GM12878 (cell line): ENCODE measurements around the gene HNRNPLL. TPM values are rescaled to one million over a fixed set of nuclear protein-coding genes. Genes with fewer than 3 reads are reported as not detected.
"Not testable (repeated sequence)": the region's sequence is repeated elsewhere in the genome, so short reads cannot be mapped to it uniquely, and the experiment has no call there.

Source experiments
- ATAC-seq: fragments of 200-7000 bp; cut with Tn5 transposase; 3 replicates; pipeline ENCODE4 v1.9.1; 2020; ENCODE audit warnings: mild to moderate bottlenecking, moderate library complexity
- BruUV-seq: library from RNA; stranded (reverse); fragments of 400-500 nt; replicated peaks from 2 replicates; lab custom pipeline; 2021; lab: Mats Ljungman, UMichigan
- CTCF ChIA-PET: fragments of 300-600 bp; sonication (Branson Sonifier 250); formaldehyde crosslinking; extraction: SDS; loops from one replicate; lab custom pipeline; 2021; ENCODE audit warnings: inconsistent platforms; lab: Yijun Ruan, JAX
- POLR2A ChIA-PET: fragments of 350-600 bp; formaldehyde crosslinking; extraction: SDS; loops from one replicate; lab custom pipeline; 2021; ENCODE audit warnings: inconsistent platforms; lab: Charles Lee
- RAD21 ChIA-PET: fragments of 300-600 bp; sonication (Branson Sonifier 250); formaldehyde crosslinking; loops from one replicate; lab custom pipeline; 2023; ENCODE audit warnings: antibody characterized with exemption; ENCODE audit not compliant: unreplicated experiment; lab: Charles Lee
- SMC1A ChIA-PET: fragments of 300-600 bp; sonication (Branson Sonifier 250); formaldehyde crosslinking; loops from one replicate; lab custom pipeline; 2023; ENCODE audit not compliant: unreplicated experiment, uncharacterized antibody; lab: Charles Lee
- DNase-seq: peaks from one replicate; pipeline ENCODE4 v3.0.0-alpha.2; 2011; ENCODE audit warnings: low read depth, low spot score
- FAIRE-seq: peaks from 3 replicates; lab custom pipeline; 2011; peaks lifted over from hg19 to GRCh38; lab: Jason Lieb, UNC
- H2AFZ ChIP-seq: 2 replicates; pipeline ENCODE4 v1.6.0; 2011; ENCODE audit warnings: low read depth, low read length, control low read depth; ENCODE audit not compliant: control insufficient read depth
- H3K27ac ChIP-seq: 2 replicates; pipeline ENCODE4 v1.5.1; 2011; ENCODE audit warnings: control low read depth; ENCODE audit not compliant: control insufficient read depth, insufficient read depth
- H3K27me3 ChIP-seq, 2 experiments: replicated peaks in 1 of 2; 2 replicates each; pipeline versions ENCODE4 v1.6.0 to v1.6.1; 2011; ENCODE audit warnings: low read length in 1 of 2; ENCODE audit not compliant: control insufficient read depth in 2 of 2, insufficient read depth in 2 of 2
- H3K36me3 ChIP-seq, 2 experiments: 2 replicates each; pipeline ENCODE4 v1.5.1; 2011; ENCODE audit warnings: low read length in 1 of 2; ENCODE audit not compliant: control insufficient read depth in 2 of 2, insufficient read depth in 2 of 2
- H3K4me1 ChIP-seq: 2 replicates; pipeline ENCODE4 v1.6.1; 2011; ENCODE audit warnings: mild to moderate bottlenecking, low read length, moderate library complexity, mixed read lengths; ENCODE audit not compliant: control insufficient read depth, insufficient read depth
- H3K4me2 ChIP-seq: 2 replicates; pipeline ENCODE4 v1.6.0; 2011; ENCODE audit warnings: control low read depth; ENCODE audit not compliant: control insufficient read depth, insufficient read depth
- H3K4me3 ChIP-seq: fragments of 200-600 bp; sonication (generic); 2 replicates; pipeline ENCODE4 v1.5.1; 2016
- H3K79me2 ChIP-seq: 2 replicates; pipeline ENCODE4 v1.6.0; 2011; ENCODE audit warnings: low read length; ENCODE audit not compliant: control insufficient read depth, insufficient read depth
- H3K9ac ChIP-seq: 2 replicates; pipeline ENCODE4 v1.8.0; 2011; ENCODE audit warnings: low read length, control low read depth, mixed read lengths; ENCODE audit not compliant: control insufficient read depth, insufficient read depth
- H3K9me3 ChIP-seq: replicated peaks from 3 replicates; pipeline ENCODE4 v1.5.1; 2011; ENCODE audit warnings: mild to moderate bottlenecking, low read length; ENCODE audit not compliant: control insufficient read depth, insufficient read depth
- H4K20me1 ChIP-seq: 2 replicates; pipeline ENCODE4 v1.6.0; 2011; ENCODE audit not compliant: control insufficient read depth, insufficient read depth
- BCL3 ChIP-seq: IDR thresholded peaks from 2 replicates; pipeline ENCODE4 v1.6.1; 2011; ENCODE audit warnings: borderline replicate concordance, low read depth, mild to moderate bottlenecking, moderate library complexity, low read length; ENCODE audit not compliant: insufficient read depth, poor library complexity, severe bottlenecking
- EED ChIP-seq: sonication (generic); IDR thresholded peaks from 2 replicates; pipeline ENCODE4 v1.6.1; 2016; ENCODE audit warnings: antibody characterized with exemption, low read depth
- ELK1 ChIP-seq: IDR thresholded peaks from 2 replicates; pipeline ENCODE4 v1.6.1; 2012; ENCODE audit warnings: low read depth, low read length, improper control_type of control experiment
- KLF5 ChIP-seq: fragments of 450-650 bp; IDR thresholded peaks from 2 replicates; pipeline ENCODE4 v1.6.1; 2014; ENCODE audit warnings: mild to moderate bottlenecking; ENCODE audit not compliant: partially characterized antibody
- MTA3 ChIP-seq: IDR thresholded peaks from 2 replicates; pipeline ENCODE4 v1.6.1; 2012; ENCODE audit warnings: low read length, inconsistent platforms, borderline replicate concordance
- RELA ChIP-seq: fragments of 450-650 bp; IDR thresholded peaks from 2 replicates; pipeline ENCODE4 v1.8.0; 2014; ENCODE audit warnings: borderline replicate concordance; ENCODE audit not compliant: partially characterized antibody
- WGBS: methylation state at CpG from one replicate; pipeline ENCODE4 v1.1.6; 2016; ENCODE audit warnings: low lambda C conversion rate; ENCODE audit not compliant: insufficient replicate concordance, insufficient coverage; ENCODE audit errors: missing lambda C conversion rate; 5-methylcytosine and 5-hydroxymethylcytosine counted together
- in situ Hi-C: fragments of 300-500 bp; cut with MboI; formaldehyde crosslinking; loops from 9 replicates; pipeline ENCODE4 v1.14.3; 2018; ENCODE audit warnings: mixed read lengths
- intact Hi-C: fragments of 100-400 bp; cut with micrococcal nuclease; formaldehyde crosslinking; loops from one replicate; pipeline ENCODE4 v1.14.2; 2022; ENCODE audit not compliant: unreplicated experiment
- polyA plus RNA-seq, 11 experiments: library from polyadenylated mRNA; depleted of rRNA in 4 of 11; unstranded in 6 of 11; stranded (reverse) in 5 of 11; fragments of >200 nt; fragmentation: Nextera tagmentation in 4 of 11; fragmentation: Illumina TruSeq in 1 of 11; extraction: Ambion mirVana in 4 of 11; extraction: Trizol in 1 of 11; gene quantifications; 1 replicate in 1 of 11; 2 replicates in 10 of 11; pipeline versions ENCODE4 v1.2.1 to v1.2.3, GENCODE V29; 2011 to 2016; ENCODE audit warnings: inconsistent platforms in 2 of 11, missing spikeins in 2 of 11, low read depth in 1 of 11
- total RNA-seq, 4 experiments: library from RNA; depleted of rRNA in 3 of 4; stranded (reverse); fragments of >200 nt in 3 of 4; fragmentation: Illumina TruSeq in 1 of 4; extraction: Trizol in 1 of 4; gene quantifications; 2 replicates each; pipeline versions ENCODE4 v1.2.1 to v1.2.3, GENCODE V29; 2013 to 2021

HNRNPLL gene
- total and polyA plus RNA-seq, 10 of the 15 experiments (the other 5 are each of a cell fraction or from before 2014, with no cell fraction given): 0.98 to 27.1 (median 2.9) TPM

- H3K79me2 ChIP-seq, H3K4me2 ChIP-seq, DNase-seq, H3K27ac ChIP-seq, FAIRE-seq, H4K20me1 ChIP-seq, H3K27me3 ChIP-seq, H3K9ac ChIP-seq, H3K36me3 ChIP-seq, H2AFZ ChIP-seq, BruUV-seq, H3K9me3 ChIP-seq, ATAC-seq, POLR2A ChIA-PET, H3K4me3 ChIP-seq: not testable (repeated sequence)
- RAD21 ChIA-PET: interaction anchor here (1.1 to 12.9 kb wide), 3 partner anchors 28 to 115 kb away, joined by 3 to 140 read pairs (median 12); no protein-coding TSS in a partner anchor
- CTCF ChIA-PET: interaction anchor here (3.5 to 12.4 kb wide), 2 partner anchors 27 to 114 kb away, joined by 11 to 177 read pairs; no protein-coding TSS in a partner anchor
- H3K4me1 ChIP-seq: peaks cover 26% of the 10 kb centered on the region
- intact Hi-C loops (loop anchor here (5.0 kb wide), 1 partner anchor 43 kb away; no protein-coding TSS in a partner anchor), in situ Hi-C loops (loop anchor here (5.0 kb wide), 1 partner anchor 113 kb away; no protein-coding TSS in a partner anchor)
- 50% methylated on average over 2 of the region's 2 CpGs for WGBS
- SMC1A ChIA-PET: interaction anchor here (1.2 to 4.4 kb wide), 6 partner anchors 25 to 114 kb away, joined by 3 to 27 read pairs (median 10); partner anchors contain the start of gene GALM
Measured at GRCh38 chr2:38609246-38609645, 6.5 kb upstream of the HNRNPLL start.

GRCh38 chr2:38608755-38609154 is 6.0 kb upstream of the HNRNPLL start:
- no peak for DNase-seq
- peaks cover 29% of the 10 kb centered on the region for H3K4me1 ChIP-seq
- H3K4me3 ChIP-seq: no peak overlapping the region
- TF ChIP-seq BCL3: no peak
- no peak for TF ChIP-seq MTA3
- no peak for TF ChIP-seq KLF5
- no peak for TF ChIP-seq ELK1
- no peak for TF ChIP-seq EED
- no peak for TF ChIP-seq RELA
- TF ChIP-seq, all 136 proteins: peak for 0
- peaks cover 6% of the 10 kb centered on the region; the same call in 2 of the 3 replicates for H3K9me3 ChIP-seq
- ChIA-PET SMC1A (interaction anchor here (0.7 to 6.2 kb wide), 4 partner anchors 22 to 115 kb away, joined by 3 to 108 read pairs (median 16); partner anchors contain the start of gene GALM), POLR2A (no interaction called here), CTCF (interaction anchor here (1.1 to 12.4 kb wide), 3 partner anchors 11 to 114 kb away, joined by 4 to 177 read pairs (median 11); no protein-coding TSS in a partner anchor), RAD21 (interaction anchor here (1.1 to 12.9 kb wide), 2 partner anchors 58 to 115 kb away, joined by 3 to 140 read pairs; no protein-coding TSS in a partner anchor)
- H3K9ac ChIP-seq: no peak overlapping the region
- in situ Hi-C loops: loop anchor here (5.0 kb wide), 1 partner anchor 114 kb away; no protein-coding TSS in a partner anchor
- H4K20me1 ChIP-seq: no peaks in the 10 kb centered on the region
- no peaks in the 10 kb centered on the region for H3K36me3 ChIP-seq
- no peak overlapping the region for H3K27ac ChIP-seq
- H3K4me2 ChIP-seq: no peak overlapping the region
- no peaks in the 10 kb centered on the region for H3K79me2 ChIP-seq
- intact Hi-C loops: loop anchor here (5.0 kb wide), 1 partner anchor 44 kb away; no protein-coding TSS in a partner anchor
- no TSS peak for BruUV-seq
- FAIRE-seq (no peak), ATAC-seq (no peak)
- no peak overlapping the region for H2AFZ ChIP-seq
- WGBS: 50% methylated on average over 2 of the region's 2 CpGs
- H3K27me3 ChIP-seq: no peaks in the 10 kb centered on the region; a peak in 1 of 4 replicates
